ENCODE data around the gene ARHGAP22.
"Not testable (repeated sequence)": the region's sequence is repeated elsewhere in the genome, so short reads cannot be mapped to it uniquely, and the experiment has no call there.

Gene ARHGAP22

GRCh38 chr10:48648172-48648942, 43.5 kb upstream of the ARHGAP22 start:
- H3K27ac ChIP-seq = no peak overlapping the region
- TF ChIP-seq ZFX (IDR thresholded peaks at IDR 0.05; ENCODE audit: borderline replicate concordance) (no peak), CTCF (IDR thresholded peaks at IDR 0.05) (no peak)

- not testable (repeated sequence) for H3K27ac ChIP-seq
Observed at GRCh38 chr10:48647073-48647472, 42.2 kb upstream of the ARHGAP22 start.

GRCh38 chr10:48645600-48645999, 40.7 kb upstream of the ARHGAP22 start:
- H3K27ac ChIP-seq = no peak overlapping the region
- TF ChIP-seq CTCF (IDR thresholded peaks at IDR 0.05) (no peak), ZFX (IDR thresholded peaks at IDR 0.05; ENCODE audit: borderline replicate concordance) (no peak)

GRCh38 chr10:48641099-48641690, 36.3 kb upstream of the ARHGAP22 start:
- not testable (repeated sequence) for H3K27ac ChIP-seq

- H3K27ac ChIP-seq = no peak overlapping the region
- TF ChIP-seq CTCF (IDR thresholded peaks at IDR 0.05) = no peak
- TF ChIP-seq ZFX (IDR thresholded peaks at IDR 0.05; ENCODE audit: borderline replicate concordance) = no peak
Observed at GRCh38 chr10:48640326-48640725, 35.5 kb upstream of the ARHGAP22 start.

GRCh38 chr10:48639632-48640031, 34.8 kb upstream of the ARHGAP22 start:
- no peak for TF ChIP-seq CTCF (IDR thresholded peaks at IDR 0.05)
- no peak for TF ChIP-seq ZFX (IDR thresholded peaks at IDR 0.05; ENCODE audit: borderline replicate concordance)
- H3K27ac ChIP-seq = no peak overlapping the region

- H3K27ac ChIP-seq = no peak overlapping the region
- no peak for TF ChIP-seq ZFX (IDR thresholded peaks at IDR 0.05; ENCODE audit: borderline replicate concordance)
- TF ChIP-seq CTCF (IDR thresholded peaks at IDR 0.05) = no peak
Observed at GRCh38 chr10:48638739-48639527, 34.1 kb upstream of the ARHGAP22 start.

- no peak overlapping the region for H3K27ac ChIP-seq
- TF ChIP-seq CTCF (IDR thresholded peaks at IDR 0.05) = no peak
- TF ChIP-seq ZFX (IDR thresholded peaks at IDR 0.05; ENCODE audit: borderline replicate concordance) = no peak
Observed at GRCh38 chr10:48638158-48638557, 33.3 kb upstream of the ARHGAP22 start.
